ENCODE data around the gene KCNC3. TPM values are rescaled to one million over a fixed set of nuclear protein-coding genes. Genes with fewer than 3 reads are reported as not detected.
"Not testable (repeated sequence)": the region's sequence is repeated elsewhere in the genome, so short reads cannot be mapped to it uniquely, and the experiment has no call there.

Gene KCNC3
- polyA plus RNA-seq, 2 of the 4 experiments (the other 2 are of a cell fraction): 0.17 to 1.4 TPM

DNA sequence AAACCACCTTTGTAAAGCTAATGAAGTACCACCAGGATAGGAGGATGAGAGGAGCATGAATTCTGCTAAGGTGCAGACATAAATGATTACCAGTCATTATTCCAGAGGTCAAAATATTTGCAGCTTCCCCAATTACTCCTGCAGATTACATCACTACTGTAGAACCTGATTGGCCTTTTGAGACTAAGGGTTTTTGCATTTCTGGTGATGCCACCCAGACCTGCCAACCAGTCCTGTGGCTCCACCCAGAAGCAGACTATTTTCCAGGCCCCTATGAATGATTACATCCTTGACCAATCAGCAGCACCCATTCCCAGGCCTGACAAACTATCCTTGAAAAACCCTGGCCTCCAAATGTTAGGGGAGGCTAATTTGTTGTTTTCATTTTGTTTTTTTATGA, 11.2 kb upstream of the KCNC3 start:
- ChIA-PET POLR2A (no interaction called here), CTCF (interaction anchor here (1.5 to 4.7 kb wide), 5 partner anchors 11 to 121 kb away, joined by 5 to 27 read pairs (median 6); no protein-coding TSS in a partner anchor)
- DNase-seq (ENCODE audit: low read depth in 1 of 2, low spot score in 1 of 2): no peak
- H3K4me2 ChIP-seq: no peak overlapping the region
- H3K4me1 ChIP-seq: no peaks in the 10 kb centered on the region
- FAIRE-seq: no peak
- H3K27ac ChIP-seq: no peak overlapping the region
- no peak overlapping the region for H3K4me3 ChIP-seq
- no peak for ATAC-seq
- no peak for TF ChIP-seq KDM1A (IDR thresholded peaks at IDR 0.05; ENCODE audit: low read depth)
- TF ChIP-seq, protein P1, sequence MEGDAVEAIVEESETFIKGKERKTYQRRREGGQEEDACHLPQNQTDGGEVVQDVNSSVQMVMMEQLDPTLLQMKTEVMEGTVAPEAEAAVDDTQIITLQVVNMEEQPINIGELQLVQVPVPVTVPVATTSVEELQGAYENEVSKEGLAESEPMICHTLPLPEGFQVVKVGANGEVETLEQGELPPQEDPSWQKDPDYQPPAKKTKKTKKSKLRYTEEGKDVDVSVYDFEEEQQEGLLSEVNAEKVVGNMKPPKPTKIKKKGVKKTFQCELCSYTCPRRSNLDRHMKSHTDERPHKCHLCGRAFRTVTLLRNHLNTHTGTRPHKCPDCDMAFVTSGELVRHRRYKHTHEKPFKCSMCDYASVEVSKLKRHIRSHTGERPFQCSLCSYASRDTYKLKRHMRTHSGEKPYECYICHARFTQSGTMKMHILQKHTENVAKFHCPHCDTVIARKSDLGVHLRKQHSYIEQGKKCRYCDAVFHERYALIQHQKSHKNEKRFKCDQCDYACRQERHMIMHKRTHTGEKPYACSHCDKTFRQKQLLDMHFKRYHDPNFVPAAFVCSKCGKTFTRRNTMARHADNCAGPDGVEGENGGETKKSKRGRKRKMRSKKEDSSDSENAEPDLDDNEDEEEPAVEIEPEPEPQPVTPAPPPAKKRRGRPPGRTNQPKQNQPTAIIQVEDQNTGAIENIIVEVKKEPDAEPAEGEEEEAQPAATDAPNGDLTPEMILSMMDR (IDR thresholded peaks at IDR 0.05): no peak
- TF ChIP-seq CBX2 (IDR thresholded peaks at IDR 0.05; ENCODE audit: borderline replicate concordance, low read depth): no peak
- no peak for TF ChIP-seq RARB (CRISPR knock-in tag; IDR thresholded peaks at IDR 0.05)
- no peak for TF ChIP-seq RFX5 (IDR thresholded peaks at IDR 0.05)
- TF ChIP-seq MYC (IDR thresholded peaks at IDR 0.05; ENCODE audit: borderline replicate concordance, low read length): no peak
- no peak for TF ChIP-seq CEBPB (IDR thresholded peaks at IDR 0.05)
- no peak for TF ChIP-seq SREBF2 (IDR thresholded peaks at IDR 0.05)
- no peak for TF ChIP-seq NPAS2 (CRISPR knock-in tag; IDR thresholded peaks at IDR 0.05; ENCODE audit: borderline replicate concordance)
- no peak for TF ChIP-seq POLR2AphosphoS2 (conservative IDR thresholded peaks at IDR 0.05; ENCODE audit: low read length)
- TF ChIP-seq CHD2 (IDR thresholded peaks at IDR 0.05; ENCODE audit: low read length, partially characterized antibody): no peak
- no peak for TF ChIP-seq POLR2A (IDR thresholded peaks at IDR 0.05; ENCODE audit: low read length)
- TF ChIP-seq EHMT2 (IDR thresholded peaks at IDR 0.05; ENCODE audit: low read depth): no peak
- TF ChIP-seq, protein P2, sequence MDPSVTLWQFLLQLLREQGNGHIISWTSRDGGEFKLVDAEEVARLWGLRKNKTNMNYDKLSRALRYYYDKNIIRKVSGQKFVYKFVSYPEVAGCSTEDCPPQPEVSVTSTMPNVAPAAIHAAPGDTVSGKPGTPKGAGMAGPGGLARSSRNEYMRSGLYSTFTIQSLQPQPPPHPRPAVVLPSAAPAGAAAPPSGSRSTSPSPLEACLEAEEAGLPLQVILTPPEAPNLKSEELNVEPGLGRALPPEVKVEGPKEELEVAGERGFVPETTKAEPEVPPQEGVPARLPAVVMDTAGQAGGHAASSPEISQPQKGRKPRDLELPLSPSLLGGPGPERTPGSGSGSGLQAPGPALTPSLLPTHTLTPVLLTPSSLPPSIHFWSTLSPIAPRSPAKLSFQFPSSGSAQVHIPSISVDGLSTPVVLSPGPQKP (IDR thresholded peaks at IDR 0.05; ENCODE audit: low read depth, low read length): no peak
- TF ChIP-seq KDM5A (IDR thresholded peaks at IDR 0.05): no peak
- TF ChIP-seq ESRRA (IDR thresholded peaks at IDR 0.05; ENCODE audit: borderline replicate concordance, low read length): no peak
- TF ChIP-seq SMC3 (IDR thresholded peaks at IDR 0.05): no peak
- H3K9me3 ChIP-seq: peaks cover 14% of the 10 kb centered on the region; the same call in 2 of the 3 replicates

DNA sequence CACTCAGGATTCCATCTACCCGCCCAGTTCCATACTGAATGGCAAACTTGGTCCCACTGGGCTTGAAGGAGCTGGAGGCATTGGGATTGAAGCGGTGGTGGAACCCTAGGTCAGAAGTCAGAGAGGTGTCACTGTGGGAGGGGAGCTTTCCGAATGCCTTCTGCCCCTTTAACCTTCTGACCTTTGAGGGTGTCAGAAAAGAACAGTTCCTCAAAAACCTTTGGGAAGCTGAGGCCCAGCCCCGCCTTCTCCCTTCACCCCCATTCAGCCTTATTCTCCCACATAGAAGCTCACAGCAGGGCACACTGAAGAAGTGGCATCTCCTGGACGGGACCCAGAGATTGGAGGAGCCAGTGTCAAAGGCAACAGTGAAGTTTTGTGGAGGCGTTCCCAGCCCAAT, 7.9 kb upstream of the KCNC3 start:
- H3K4me3 ChIP-seq; H3K4me2 ChIP-seq; ATAC-seq; DNase-seq (ENCODE audit: low read depth in 1 of 2, low spot score in 1 of 2); H3K27ac ChIP-seq; FAIRE-seq; POLR2A ChIA-PET: not testable (repeated sequence)
- peaks cover 14% of the 10 kb centered on the region; the same call in 2 of the 3 replicates for H3K9me3 ChIP-seq
- H3K4me1 ChIP-seq: peaks cover 11% of the 10 kb centered on the region
- CTCF ChIA-PET: interaction anchor here (0.6 to 3.1 kb wide), 6 partner anchors 9 to 190 kb away, joined by 3 to 9 read pairs (median 4); no protein-coding TSS in a partner anchor
- WGBS (ENCODE audit: missing lambda C conversion rate): 71% methylated on average over 6 of the region's 6 CpGs

DNA sequence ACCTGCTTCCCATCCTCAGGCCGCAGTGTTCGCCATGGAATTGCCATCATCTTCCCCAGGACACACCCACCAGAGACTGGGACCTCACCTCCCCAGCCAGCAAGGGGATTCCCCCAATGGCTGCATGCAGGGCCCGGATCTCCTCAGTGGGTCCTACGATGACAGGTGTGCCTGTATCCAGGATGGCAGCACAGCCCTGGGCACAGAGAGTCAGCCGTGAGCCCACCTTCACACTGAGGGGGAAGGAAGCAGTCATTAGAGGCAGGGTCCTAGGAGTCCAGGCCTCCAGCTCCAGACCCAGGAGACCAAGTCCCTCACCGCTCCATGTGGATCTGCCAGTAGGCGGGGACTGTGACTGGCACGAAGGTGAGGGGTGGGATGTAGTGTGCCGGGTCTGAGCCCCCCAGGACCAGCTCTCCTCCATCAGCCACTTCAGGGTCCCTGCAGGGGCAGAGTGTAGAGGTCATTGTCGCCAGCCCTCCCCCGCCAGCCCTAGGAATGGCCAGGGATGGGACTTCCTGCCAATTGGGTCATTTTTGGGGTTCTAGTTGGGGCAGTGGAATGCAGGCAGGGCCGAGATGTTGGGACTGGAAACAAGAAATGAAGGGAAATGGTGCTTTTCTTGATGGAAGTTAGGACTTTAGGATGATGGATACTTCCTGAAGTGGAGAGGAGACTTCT, 5.7 kb upstream of the KCNC3 start:
- CTCF ChIA-PET: interaction anchor here (1.4 to 2.6 kb wide), 6 partner anchors 19 to 222 kb away, joined by 5 to 12 read pairs (median 7); no protein-coding TSS in a partner anchor
- TF ChIP-seq MAFK (IDR thresholded peaks at IDR 0.05; ENCODE audit: partially characterized antibody): no peak
- TF ChIP-seq, protein P3, sequence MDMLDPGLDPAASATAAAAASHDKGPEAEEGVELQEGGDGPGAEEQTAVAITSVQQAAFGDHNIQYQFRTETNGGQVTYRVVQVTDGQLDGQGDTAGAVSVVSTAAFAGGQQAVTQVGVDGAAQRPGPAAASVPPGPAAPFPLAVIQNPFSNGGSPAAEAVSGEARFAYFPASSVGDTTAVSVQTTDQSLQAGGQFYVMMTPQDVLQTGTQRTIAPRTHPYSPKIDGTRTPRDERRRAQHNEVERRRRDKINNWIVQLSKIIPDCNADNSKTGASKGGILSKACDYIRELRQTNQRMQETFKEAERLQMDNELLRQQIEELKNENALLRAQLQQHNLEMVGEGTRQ (IDR thresholded peaks at IDR 0.05): no peak
- TF ChIP-seq ZNF302 (CRISPR knock-in tag; IDR thresholded peaks at IDR 0.05): no peak
- TF ChIP-seq PHF8 (IDR thresholded peaks at IDR 0.05; ENCODE audit: borderline replicate concordance, low read depth): no peak
- no peak for TF ChIP-seq POLR2A (IDR thresholded peaks at IDR 0.05; ENCODE audit: low read length)
- TF ChIP-seq JUNB (IDR thresholded peaks at IDR 0.05): no peak
- WGBS (ENCODE audit: missing lambda C conversion rate): 88% methylated on average over 12 of the region's 12 CpGs
- ATAC-seq (no peak), FAIRE-seq (no peak), DNase-seq (ENCODE audit: low read depth in 1 of 2, low spot score in 1 of 2) (no peak)
- no peak overlapping the region; the same call in 2 of the 3 replicates for H3K4me2 ChIP-seq
- no peak overlapping the region for H3K4me3 ChIP-seq
- no peak overlapping the region for H3K27ac ChIP-seq
- POLR2A ChIA-PET: interaction anchor here (1.4 kb wide), 1 partner anchor 10 kb away, joined by 5 read pairs; no protein-coding TSS in a partner anchor
- H3K4me1 ChIP-seq: peaks cover 25% of the 10 kb centered on the region
- H3K9me3 ChIP-seq: 0 out of 3 replicates have a peak, but pooled peaks cover 4% of the 10 kb centered on the region

All from A549 (cell line).